HG03571 (cell line): Measurements from ENCODE around the gene RABGGTA.

ENCODE experiments used
- ATAC-seq: cut with Tn5 transposase; IDR thresholded peaks from one replicate; pipeline ENCODE4 v1.9.1; 2021; ENCODE audit not compliant: unreplicated experiment

RABGGTA gene

GRCh38 chr14:24261969-24262327 is 9.4 kb downstream of the RABGGTA start:
- ATAC-seq: no peak

- ATAC-seq: no peak
Measured at GRCh38 chr14:24261256-24261968, 10.0 kb downstream of the RABGGTA start.

GRCh38 chr14:24260780-24261157 is 10.6 kb downstream of the RABGGTA start:
- no peak for ATAC-seq

- ATAC-seq: no peak
Measured at GRCh38 chr14:24260026-24260779, 11.2 kb downstream of the RABGGTA start.

- no peak for ATAC-seq
Measured at GRCh38 chr14:24259282-24260025, 11.9 kb downstream of the RABGGTA start.

GRCh38 chr14:24258548-24259265 is 12.7 kb downstream of the RABGGTA start:
- no peak for ATAC-seq

GRCh38 chr14:24258119-24258518 is 13.3 kb downstream of the RABGGTA start:
- no peak for ATAC-seq

GRCh38 chr14:24256960-24257359 is 14.4 kb downstream of the RABGGTA start:
- no peak for ATAC-seq

GRCh38 chr14:24255931-24256711 is 15.3 kb downstream of the RABGGTA start:
- no peak for ATAC-seq

GRCh38 chr14:24255438-24255837 is 16.0 kb downstream of the RABGGTA start:
- ATAC-seq: no peak

- ATAC-seq: no peak
Measured at GRCh38 chr14:24254630-24255392, 16.6 kb downstream of the RABGGTA start.

- ATAC-seq: no peak
Measured at GRCh38 chr14:24253936-24254335, 17.5 kb downstream of the RABGGTA start.

- no peak for ATAC-seq
Measured at GRCh38 chr14:24252289-24253124, 18.9 kb downstream of the RABGGTA start.

GRCh38 chr14:24251880-24252288 is 19.5 kb downstream of the RABGGTA start:
- ATAC-seq: no peak

GRCh38 chr14:24250354-24250753 is 21.0 kb downstream of the RABGGTA start:
- no peak for ATAC-seq

GRCh38 chr14:24249230-24250021 is 22.0 kb downstream of the RABGGTA start:
- no peak for ATAC-seq

- no peak for ATAC-seq
Measured at GRCh38 chr14:24247422-24247821, 24.0 kb downstream of the RABGGTA start.

- no peak for ATAC-seq
Measured at GRCh38 chr14:24246765-24247212, 24.6 kb downstream of the RABGGTA start.
